ENCODE results near the gene LHFPL6. TPM values are rescaled to one million over a fixed set of nuclear protein-coding genes. Genes with fewer than 3 reads are reported as not detected.

The LHFPL6 gene
- total and polyA plus RNA-seq, 8 donors = 1.8 to 13.4 (median 7.1) TPM

GRCh38 chr13:39494006-39494405 is 109.0 kb downstream of the LHFPL6 start:
- Histone ChIP-seq H3K27me3 (no peaks in the 10 kb centered on the region), H3K36me3 (no peaks in the 10 kb centered on the region), H3K27ac (no peak overlapping the region), H3K4me1 (no peaks in the 10 kb centered on the region), H3K4me3 (no peak overlapping the region), H3K9me3 (no peaks in the 10 kb centered on the region)
- FAIRE-seq = no peak
- intact Hi-C loops (cut with DNase I) = no loop called here
- 41 to 51% methylated on average over 3 of the region's 3 CpGs for WGBS, 2 donors
- no peak for ATAC-seq
- no peak for DNase-seq
- TF ChIP-seq CTCF (IDR thresholded peaks at IDR 0.05) = no peak

GRCh38 chr13:39490136-39490535 is 112.9 kb downstream of the LHFPL6 start:
- intact Hi-C loops (cut with DNase I) = no loop called here
- H3K27me3 ChIP-seq = no peaks in the 10 kb centered on the region
- H3K27ac ChIP-seq = no peak overlapping the region
- H3K4me1 ChIP-seq = no peaks in the 10 kb centered on the region
- ATAC-seq (no peak), DNase-seq (no peak), FAIRE-seq (no peak)
- WGBS, 2 donors = 45 to 50% methylated on average over 6 of the region's 6 CpGs
- H3K9me3 ChIP-seq = no peaks in the 10 kb centered on the region
- H3K4me3 ChIP-seq = no peak overlapping the region
- no peaks in the 10 kb centered on the region for H3K36me3 ChIP-seq
- TF ChIP-seq CTCF (IDR thresholded peaks at IDR 0.05) = no peak

- Histone ChIP-seq H3K36me3 (no peaks in the 10 kb centered on the region), H3K4me1 (no peaks in the 10 kb centered on the region), H3K27me3 (no peaks in the 10 kb centered on the region), H3K27ac (no peak overlapping the region), H3K4me3 (no peak overlapping the region), H3K9me3 (no peaks in the 10 kb centered on the region)
- FAIRE-seq (no peak), DNase-seq (no peak), ATAC-seq (no peak)
- TF ChIP-seq CTCF (IDR thresholded peaks at IDR 0.05) = no peak
- intact Hi-C loops (cut with DNase I) = no loop called here
These were observed 116.2 kb downstream of the LHFPL6 start for GRCh38 chr13:39486758-39487157.

- H3K4me3 ChIP-seq = no peak overlapping the region
- FAIRE-seq (no peak), DNase-seq (no peak), ATAC-seq (no peak)
- intact Hi-C loops (cut with DNase I) = no loop called here
- H3K27ac ChIP-seq = no peak overlapping the region
- H3K9me3 ChIP-seq = no peaks in the 10 kb centered on the region
- no peaks in the 10 kb centered on the region for H3K27me3 ChIP-seq
- no peaks in the 10 kb centered on the region for H3K4me1 ChIP-seq
- no peak for TF ChIP-seq CTCF (IDR thresholded peaks at IDR 0.05)
- no peaks in the 10 kb centered on the region for H3K36me3 ChIP-seq
These were observed 117.7 kb downstream of the LHFPL6 start for GRCh38 chr13:39485314-39485700.

- no peak for DNase-seq
- 85 to 89% methylated on average over 4 of the region's 4 CpGs for WGBS, 2 donors
- intact Hi-C loops (cut with DNase I) = no loop called here
- no peak for TF ChIP-seq CTCF (IDR thresholded peaks at IDR 0.05)
- Histone ChIP-seq H3K27ac (no peak overlapping the region), H3K4me1 (no peaks in the 10 kb centered on the region), H3K27me3 (no peaks in the 10 kb centered on the region), H3K4me3 (no peak overlapping the region), H3K36me3 (no peaks in the 10 kb centered on the region), H3K9me3 (no peaks in the 10 kb centered on the region)
- no peak for ATAC-seq
- FAIRE-seq = no peak
These were observed 118.3 kb downstream of the LHFPL6 start for GRCh38 chr13:39484506-39485313.
